SK-N-SH (cell line): ENCODE results near the gene SPDYE1. TPM values are rescaled to one million over a fixed set of nuclear protein-coding genes. Genes with fewer than 3 reads are reported as not detected.
"Not testable (repeated sequence)": the region's sequence is repeated elsewhere in the genome, so short reads cannot be mapped to it uniquely, and the experiment has no call there.

Source experiments
- CTCF ChIA-PET: fragments of 300-600, 350-600 bp; formaldehyde crosslinking; extraction: SDS; loops from one replicate; lab custom pipeline; 2021; lab: Yijun Ruan, JAX
- POLR2A ChIA-PET: fragments of 350-600 bp; sonication (Branson Sonifier 250); formaldehyde crosslinking; extraction: SDS; loops from one replicate; lab custom pipeline; 2020; ENCODE audit warnings: antibody characterized with exemption, inconsistent platforms; lab: Yijun Ruan, JAX
- DNase-seq: peaks from one replicate; pipeline ENCODE4 v3.0.0; 2012
- H2AFZ ChIP-seq: fragments of 200-600 bp; sonication (generic); 2 replicates; pipeline ENCODE4 v1.8.1; 2016; ENCODE audit warnings: antibody characterized with exemption, mild to moderate bottlenecking, low read depth
- H3F3A ChIP-seq: fragments of 200-600 bp; sonication (generic); replicated peaks from 2 replicates; pipeline ENCODE3; 2016; ENCODE audit warnings: antibody characterized with exemption, mild to moderate bottlenecking; ENCODE audit not compliant: insufficient read depth
- H3K27ac ChIP-seq, 2 experiments: fragments of 200-500 bp in 1 of 2; fragments of 200-600 bp in 1 of 2; sonication (Bioruptor generic) in 1 of 2; sonication (generic), shearing (Covaris generic) in 1 of 2; 2 replicates each; pipeline versions ENCODE4 v1.5.1 to v1.6.1; 2014 to 2016; ENCODE audit warnings: low read depth in 2 of 2, inconsistent platforms in 1 of 2, low read length in 1 of 2, mild to moderate bottlenecking in 1 of 2, mixed read lengths in 1 of 2
- H3K27me3 ChIP-seq: fragments of 200-600 bp; sonication (generic), shearing (Covaris generic); 2 replicates; pipeline ENCODE4 v1.6.1; 2016; ENCODE audit warnings: mixed run types; ENCODE audit not compliant: insufficient read depth
- H3K36me3 ChIP-seq, 2 experiments: fragments of 200-500 bp in 1 of 2; fragments of 200-600 bp in 1 of 2; sonication (Bioruptor generic) in 1 of 2; sonication (generic) in 1 of 2; replicated peaks in 1 of 2; 2 replicates each; pipeline versions ENCODE3 to v1.5.1; 2014 to 2016; ENCODE audit warnings: low read length in 1 of 2, mild to moderate bottlenecking in 1 of 2; ENCODE audit not compliant: insufficient read depth in 2 of 2, control insufficient read depth in 1 of 2
- H3K4me1 ChIP-seq, 2 experiments: fragments of 200-500 bp in 1 of 2; fragments of 200-600 bp in 1 of 2; sonication (Bioruptor generic) in 1 of 2; sonication (generic), shearing (Covaris generic) in 1 of 2; 2 replicates each; pipeline versions ENCODE4 v1.5.1 to v1.6.1; 2014 to 2016; ENCODE audit warnings: low read depth in 1 of 2, low read length in 1 of 2, mixed run types in 1 of 2; ENCODE audit not compliant: insufficient read depth in 2 of 2, control insufficient read depth in 1 of 2
- H3K4me2 ChIP-seq: fragments of 200-600 bp; sonication (generic), shearing (Covaris generic); 2 replicates; pipeline ENCODE4 v1.6.1; 2017; ENCODE audit warnings: mixed run types
- H3K4me3 ChIP-seq, 2 experiments: fragments of 200-500 bp in 1 of 2; fragments of 200-600 bp in 1 of 2; sonication (Bioruptor generic) in 1 of 2; sonication (generic), shearing (Covaris generic) in 1 of 2; 2 replicates each; pipeline versions ENCODE4 v1.5.1 to v1.8.1; 2014 to 2016; ENCODE audit warnings: low read depth in 2 of 2, inconsistent platforms in 1 of 2, low read length in 1 of 2, mild to moderate bottlenecking in 1 of 2, mixed read lengths in 1 of 2, moderate library complexity in 1 of 2
- H3K79me2 ChIP-seq: fragments of 200-600 bp; sonication (generic); 2 replicates; pipeline ENCODE4 v1.8.1; 2017; ENCODE audit warnings: mild to moderate bottlenecking; ENCODE audit not compliant: insufficient read depth
- H3K9ac ChIP-seq: fragments of 200-600 bp; sonication (generic); 2 replicates; pipeline ENCODE4 v1.6.1; 2017; ENCODE audit warnings: mixed run types
- H3K9me2 ChIP-seq: fragments of 200-600 bp; sonication (generic); 2 replicates; pipeline ENCODE4 v1.6.1; 2017; ENCODE audit warnings: mixed run types
- H3K9me3 ChIP-seq: fragments of 200-600 bp; sonication (generic); 2 replicates; pipeline ENCODE4 v1.6.1; 2017; ENCODE audit warnings: mixed run types, mild to moderate bottlenecking, moderate library complexity
- H4K20me1 ChIP-seq: fragments of 200-600 bp; sonication (generic); 2 replicates; pipeline ENCODE4 v1.6.1; 2017; ENCODE audit warnings: mild to moderate bottlenecking, mixed run types; ENCODE audit not compliant: insufficient read depth
- CHD2 ChIP-seq: fragments of 150-350 bp; IDR thresholded peaks from 2 replicates; pipeline ENCODE4 v1.6.1; 2018; ENCODE audit warnings: low read length; ENCODE audit not compliant: partially characterized antibody
- ELF1 ChIP-seq: IDR thresholded peaks from 2 replicates; pipeline ENCODE4 v1.4.0; 2012
- EP300 ChIP-seq, 2 experiments: IDR thresholded peaks; 2 replicates each; pipeline versions ENCODE4 v1.4.0 to v1.6.1; 2012; ENCODE audit warnings: borderline replicate concordance in 1 of 2, low read depth in 1 of 2, low read length in 1 of 2
- EZH2phosphoT487 ChIP-seq: fragments of 200-600 bp; sonication (generic); IDR thresholded peaks from 2 replicates; pipeline ENCODE4 v1.6.1; 2017; ENCODE audit warnings: low read depth, mixed run types, mild to moderate bottlenecking, antibody characterized with exemption, moderate library complexity, borderline replicate concordance
- FOXJ3 ChIP-seq: sonication (generic); formaldehyde crosslinking; IDR thresholded peaks from 2 replicates; pipeline ENCODE4 v1.5.1; 2020; ENCODE audit warnings: mild to moderate bottlenecking, missing genetic modification reagents
- FOXM1 ChIP-seq: IDR thresholded peaks from 2 replicates; pipeline ENCODE4 v1.4.0; 2012; ENCODE audit warnings: low read depth, mild to moderate bottlenecking
- GATA2 ChIP-seq: sonication (generic); formaldehyde crosslinking; IDR thresholded peaks from 2 replicates; pipeline ENCODE4 v1.5.0; 2020; ENCODE audit warnings: mild to moderate bottlenecking, missing genetic modification reagents
- JUND ChIP-seq: IDR thresholded peaks from 2 replicates; pipeline ENCODE4 v1.4.0; 2012
- MEF2A ChIP-seq: IDR thresholded peaks from 2 replicates; pipeline ENCODE4 v1.4.0; 2012; ENCODE audit warnings: low read depth, borderline replicate concordance
- MXI1 ChIP-seq: IDR thresholded peaks from 2 replicates; pipeline ENCODE4 v1.6.1; 2012; ENCODE audit warnings: mild to moderate bottlenecking, low read depth, low read length, improper control_type of control experiment
- NFIC ChIP-seq: IDR thresholded peaks from 2 replicates; pipeline ENCODE4 v1.4.0; 2012; ENCODE audit warnings: borderline replicate concordance
- RFX5 ChIP-seq: IDR thresholded peaks from 2 replicates; pipeline ENCODE4 v1.6.1; 2012; ENCODE audit warnings: mild to moderate bottlenecking, improper control_type of control experiment, low read length
- TEAD4 ChIP-seq: IDR thresholded peaks from 2 replicates; pipeline ENCODE4 v1.4.0; 2012; ENCODE audit warnings: mild to moderate bottlenecking, borderline replicate concordance; ENCODE audit not compliant: insufficient read depth
- WGBS: methylation state at CpG from one replicate; pipeline ENCODE4 v1.1.6; 2017; ENCODE audit warnings: low lambda C conversion rate; 5-methylcytosine and 5-hydroxymethylcytosine counted together
- polyA plus RNA-seq, 3 experiments: library from polyadenylated mRNA; depleted of rRNA; stranded (reverse); fragments of >200 nt; gene quantifications; 2 replicates each; pipeline ENCODE4 v1.2.3, GENCODE V29; 2012
- TF ChIP-seq, protein P1 (sequence below): IDR thresholded peaks from 2 replicates; pipeline ENCODE4 v1.4.0; 2012; ENCODE audit warnings: low read depth
- TF ChIP-seq, protein P2 (sequence below): IDR thresholded peaks from 2 replicates; pipeline ENCODE4 v1.4.0; 2012; ENCODE audit warnings: low read depth, borderline replicate concordance
- TF ChIP-seq, protein P3 (sequence below): IDR thresholded peaks from 2 replicates; pipeline ENCODE4 v1.4.0; 2012; ENCODE audit warnings: low read depth, borderline replicate concordance
- TF ChIP-seq, protein P4 (sequence below): fragments of 150-350 bp; IDR thresholded peaks from 2 replicates; pipeline ENCODE4 v1.6.1; 2016; ENCODE audit warnings: mild to moderate bottlenecking, low read depth, low read length

The SPDYE1 gene
- polyA plus RNA-seq, 1 of the 3 experiments (the other 2 are of a cell fraction): not detected

DNA sequence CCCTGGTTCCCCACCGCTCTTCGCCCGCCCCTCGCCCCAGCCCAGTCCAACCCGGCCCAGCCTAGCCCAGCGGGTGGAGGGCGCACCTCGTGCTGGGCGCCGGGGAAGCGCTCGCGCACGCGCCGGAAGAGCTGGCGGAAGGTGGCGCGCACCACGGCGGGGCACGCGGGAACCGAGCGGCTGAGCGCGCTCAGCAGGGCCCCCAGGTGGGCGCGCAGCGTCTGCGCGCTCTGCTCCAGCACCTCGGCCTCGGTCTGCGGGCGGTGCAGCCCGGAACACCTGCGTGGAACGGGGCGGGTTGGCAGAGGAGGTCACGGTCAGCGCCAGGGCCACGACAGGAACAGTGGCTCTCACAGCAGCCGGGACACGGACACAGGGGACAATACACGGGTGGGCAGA is 42.8 kb downstream of the SPDYE1 start:
- H4K20me1 ChIP-seq, H3K27ac ChIP-seq, H3K4me1 ChIP-seq, H3K27me3 ChIP-seq, H3K4me2 ChIP-seq, DNase-seq, CTCF ChIA-PET, H3F3A ChIP-seq, H3K9ac ChIP-seq, H3K36me3 ChIP-seq, H3K9me3 ChIP-seq, H3K9me2 ChIP-seq, H2AFZ ChIP-seq: not testable (repeated sequence)
- POLR2A ChIA-PET: interaction anchor here (1.4 kb wide), 1 partner anchor 21 kb away, joined by 4 read pairs; no protein-coding TSS in a partner anchor
- WGBS: 8% methylated on average over 24 of the region's 46 CpGs
- peak overlapping the region in 1 of 2 experiments; percentile 6; a peak in 1 of 4 replicates for H3K4me3 ChIP-seq
- H3K79me2 ChIP-seq: peaks cover 10% of the 10 kb centered on the region

DNA sequence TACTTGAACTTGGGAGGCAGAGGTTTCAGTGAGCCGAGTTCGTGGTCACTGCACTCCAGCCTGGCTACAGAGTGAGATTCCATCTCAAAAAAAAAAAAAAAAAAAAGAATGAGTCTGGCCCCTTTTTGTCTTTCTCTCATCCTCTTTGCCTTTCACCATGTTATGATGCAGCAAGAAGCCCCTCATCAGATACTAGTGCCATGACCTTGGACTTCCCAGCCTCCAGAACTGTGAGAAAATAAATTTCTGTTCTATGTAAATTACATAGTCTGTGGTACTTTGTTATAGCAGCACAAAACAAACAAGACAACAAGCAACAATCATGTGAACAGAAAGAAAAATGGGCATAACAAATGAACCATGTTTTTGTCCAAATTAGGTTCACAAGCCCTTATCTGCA is 44.5 kb downstream of the SPDYE1 start:
- 84% methylated on average over 2 of the region's 2 CpGs for WGBS
- H3K4me3 ChIP-seq: no peak overlapping the region
- peaks cover 8% of the 10 kb centered on the region for H3F3A ChIP-seq
- no peak overlapping the region for H3K27ac ChIP-seq
- H3K4me2 ChIP-seq: no peak overlapping the region
- CTCF ChIA-PET: no interaction called here
- H3K79me2 ChIP-seq: peaks cover 27% of the 10 kb centered on the region
- no peaks in the 10 kb centered on the region for H3K9me2 ChIP-seq
- H3K4me1 ChIP-seq: peaks cover 9 to 25% of the 10 kb centered on the region in 2 experiments
- POLR2A ChIA-PET: no interaction called here
- H3K9ac ChIP-seq: no peak overlapping the region
- no peak overlapping the region for H2AFZ ChIP-seq
- H3K9me3 ChIP-seq: no peaks in the 10 kb centered on the region
- H3K27me3 ChIP-seq: no peaks in the 10 kb centered on the region
- H3K36me3 ChIP-seq: peaks cover 8 to 14% of the 10 kb centered on the region in 2 experiments
- DNase-seq: no peak
- H4K20me1 ChIP-seq: peaks cover 14% of the 10 kb centered on the region
- TF ChIP-seq MXI1 (no peak), JUND (no peak), NFIC (no peak), TEAD4 (no peak), CHD2 (no peak), MEF2A (no peak), ELF1 (no peak), RFX5 (no peak), EZH2phosphoT487 (no peak), GATA2 (CRISPR knock-in tag) (no peak), FOXM1 (no peak), EP300 (IDR thresholded peaks at IDR 0.05; ENCODE audit: borderline replicate concordance in 1 of 2, low read depth in 1 of 2, low read length in 1 of 2) (no peak), FOXJ3 (CRISPR knock-in tag) (no peak)
- TF ChIP-seq, protein P1, sequence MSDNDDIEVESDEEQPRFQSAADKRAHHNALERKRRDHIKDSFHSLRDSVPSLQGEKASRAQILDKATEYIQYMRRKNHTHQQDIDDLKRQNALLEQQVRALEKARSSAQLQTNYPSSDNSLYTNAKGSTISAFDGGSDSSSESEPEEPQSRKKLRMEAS: no peak
- TF ChIP-seq, protein P2, sequence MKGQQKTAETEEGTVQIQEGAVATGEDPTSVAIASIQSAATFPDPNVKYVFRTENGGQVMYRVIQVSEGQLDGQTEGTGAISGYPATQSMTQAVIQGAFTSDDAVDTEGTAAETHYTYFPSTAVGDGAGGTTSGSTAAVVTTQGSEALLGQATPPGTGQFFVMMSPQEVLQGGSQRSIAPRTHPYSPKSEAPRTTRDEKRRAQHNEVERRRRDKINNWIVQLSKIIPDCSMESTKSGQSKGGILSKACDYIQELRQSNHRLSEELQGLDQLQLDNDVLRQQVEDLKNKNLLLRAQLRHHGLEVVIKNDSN: no peak
- TF ChIP-seq, protein P3, sequence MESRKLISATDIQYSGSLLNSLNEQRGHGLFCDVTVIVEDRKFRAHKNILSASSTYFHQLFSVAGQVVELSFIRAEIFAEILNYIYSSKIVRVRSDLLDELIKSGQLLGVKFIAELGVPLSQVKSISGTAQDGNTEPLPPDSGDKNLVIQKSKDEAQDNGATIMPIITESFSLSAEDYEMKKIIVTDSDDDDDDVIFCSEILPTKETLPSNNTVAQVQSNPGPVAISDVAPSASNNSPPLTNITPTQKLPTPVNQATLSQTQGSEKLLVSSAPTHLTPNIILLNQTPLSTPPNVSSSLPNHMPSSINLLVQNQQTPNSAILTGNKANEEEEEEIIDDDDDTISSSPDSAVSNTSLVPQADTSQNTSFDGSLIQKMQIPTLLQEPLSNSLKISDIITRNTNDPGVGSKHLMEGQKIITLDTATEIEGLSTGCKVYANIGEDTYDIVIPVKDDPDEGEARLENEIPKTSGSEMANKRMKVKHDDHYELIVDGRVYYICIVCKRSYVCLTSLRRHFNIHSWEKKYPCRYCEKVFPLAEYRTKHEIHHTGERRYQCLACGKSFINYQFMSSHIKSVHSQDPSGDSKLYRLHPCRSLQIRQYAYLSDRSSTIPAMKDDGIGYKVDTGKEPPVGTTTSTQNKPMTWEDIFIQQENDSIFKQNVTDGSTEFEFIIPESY: no peak
- TF ChIP-seq, protein P4, sequence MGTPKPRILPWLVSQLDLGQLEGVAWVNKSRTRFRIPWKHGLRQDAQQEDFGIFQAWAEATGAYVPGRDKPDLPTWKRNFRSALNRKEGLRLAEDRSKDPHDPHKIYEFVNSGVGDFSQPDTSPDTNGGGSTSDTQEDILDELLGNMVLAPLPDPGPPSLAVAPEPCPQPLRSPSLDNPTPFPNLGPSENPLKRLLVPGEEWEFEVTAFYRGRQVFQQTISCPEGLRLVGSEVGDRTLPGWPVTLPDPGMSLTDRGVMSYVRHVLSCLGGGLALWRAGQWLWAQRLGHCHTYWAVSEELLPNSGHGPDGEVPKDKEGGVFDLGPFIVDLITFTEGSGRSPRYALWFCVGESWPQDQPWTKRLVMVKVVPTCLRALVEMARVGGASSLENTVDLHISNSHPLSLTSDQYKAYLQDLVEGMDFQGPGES: no peak
